GM18505 (cell line): ENCODE data around the gene RPL10.
A peak's percentile ranks its signal among the peaks of the same experiment; 100 is the strongest.
"Not testable (repeated sequence)": the region's sequence is repeated elsewhere in the genome, so short reads cannot be mapped to it uniquely, and the experiment has no call there.

Experiments
- ATAC-seq: cut with Tn5 transposase; IDR thresholded peaks from one replicate; pipeline ENCODE4 v1.9.1; 2021; ENCODE audit not compliant: unreplicated experiment
- POLR2A ChIP-seq: IDR thresholded peaks from 4 replicates; pipeline ENCODE4 v1.6.1; 2011; ENCODE audit warnings: borderline replicate concordance; ENCODE audit not compliant: insufficient read depth, insufficient read length; ENCODE audit errors: extremely low read depth

RPL10 gene

GRCh38 chrX:154396973-154397887 is 947 bp upstream of the RPL10 start:
- no peak for TF ChIP-seq POLR2A
- peak; percentile 40 for ATAC-seq

GRCh38 chrX:154398668-154399526 is 720 bp downstream of the RPL10 start:
- ATAC-seq = peak; percentile 22
- TF ChIP-seq POLR2A = no peak

- TF ChIP-seq POLR2A = peak; percentile 21
- no peak for ATAC-seq
Measured at GRCh38 chrX:154399527-154400368, 1.6 kb downstream of the RPL10 start.

- not testable (repeated sequence) for ATAC-seq
Measured at GRCh38 chrX:154400369-154400817, 2.2 kb downstream of the RPL10 start.

- TF ChIP-seq POLR2A = peak; percentile 72
- no peak for ATAC-seq
Measured at GRCh38 chrX:154401045-154401799, 3.0 kb downstream of the RPL10 start.

- ATAC-seq = no peak
- no peak for TF ChIP-seq POLR2A
Measured at GRCh38 chrX:154401918-154402621, 3.9 kb downstream of the RPL10 start.

- TF ChIP-seq POLR2A = no peak
- ATAC-seq = no peak
Measured at GRCh38 chrX:154402622-154403127, 4.5 kb downstream of the RPL10 start.

- no peak for ATAC-seq
- no peak for TF ChIP-seq POLR2A
Measured at GRCh38 chrX:154403192-154403591, 5.0 kb downstream of the RPL10 start.

GRCh38 chrX:154403858-154404257 is 5.7 kb downstream of the RPL10 start:
- ATAC-seq = no peak
- no peak for TF ChIP-seq POLR2A

GRCh38 chrX:154404625-154405192 is 6.5 kb downstream of the RPL10 start:
- no peak for TF ChIP-seq POLR2A
- no peak for ATAC-seq

- TF ChIP-seq POLR2A = no peak
- no peak for ATAC-seq
Measured at GRCh38 chrX:154408659-154409221, 10.6 kb downstream of the RPL10 start.

- TF ChIP-seq POLR2A = peak; percentile 55
- ATAC-seq = no peak
Measured at GRCh38 chrX:154409222-154409871, 11.2 kb downstream of the RPL10 start, which contains the start of gene DNASE1L1. Gene DNASE1L1, minus strand, starts transcription at chrX:154409254. Its CDS starts 3,686 bp downstream, at chrX:154405568.
